B cell (primary cell): ENCODE results near the gene GULP1. TPM values are rescaled to one million over a fixed set of nuclear protein-coding genes. Genes with fewer than 3 reads are reported as not detected.

ENCODE experiments used
- ATAC-seq: fragments of 200-7000 bp; cut with Tn5 transposase; one replicate; pipeline ENCODE4 v1.10.0; 2021; ENCODE audit warnings: low read depth, mild to moderate bottlenecking, moderate number of reproducible peaks, moderate library complexity
- CTCF ChIA-PET: fragments of 350-600 bp; sonication (Branson Sonifier 250); formaldehyde crosslinking; loops from one replicate; lab custom pipeline; 2021; ENCODE audit warnings: antibody characterized with exemption, inconsistent platforms; lab: Charles Lee
- POLR2A ChIA-PET: fragments of 350-600 bp; sonication (Branson Sonifier 250); formaldehyde crosslinking; loops from one replicate; lab custom pipeline; 2021; ENCODE audit warnings: antibody characterized with exemption; lab: Charles Lee
- DNase-seq: peaks from one replicate; pipeline ENCODE4 v3.0.0; 2013
- H2AFZ ChIP-seq: 2 replicates; pipeline ENCODE4 v1.6.1; 2012; ENCODE audit warnings: mild to moderate bottlenecking, low read depth, low read length; ENCODE audit not compliant: insufficient read depth, poor library complexity, severe bottlenecking
- H3K27ac ChIP-seq, 2 donors: 1 replicate in 1 of 2; 2 replicates in 1 of 2; pipeline ENCODE4 v1.5.1; 2012 to 2013; ENCODE audit warnings: low read length in 2 of 2, mild to moderate bottlenecking in 2 of 2, moderate library complexity in 1 of 2
- H3K27me3 ChIP-seq, 4 experiments: fragments of 200-600 bp in 1 of 4; sonication (generic) in 1 of 4; replicated peaks in 1 of 4; 1 replicate in 2 of 4; 2 replicates in 2 of 4; pipeline versions ENCODE4 v1.6.1 to v1.7.0; 2013 to 2016; ENCODE audit warnings: low read length in 3 of 4, mild to moderate bottlenecking in 2 of 4, mixed read lengths in 1 of 4, moderate library complexity in 1 of 4; ENCODE audit not compliant: insufficient read depth in 4 of 4, control insufficient read depth in 3 of 4; ENCODE audit errors: control extremely low read depth in 1 of 4
- H3K36me3 ChIP-seq, 2 experiments: replicated peaks in 1 of 2; 1 replicate in 1 of 2; 2 replicates in 1 of 2; pipeline versions ENCODE4 v1.6.1 to v1.7.1; 2013; ENCODE audit warnings: low read length in 1 of 2; ENCODE audit not compliant: insufficient read depth in 2 of 2, control insufficient read depth in 1 of 2; ENCODE audit errors: control extremely low read depth in 1 of 2, extremely low read depth in 1 of 2
- H3K4me1 ChIP-seq, 2 donors: fragments of 200-600 bp in 1 of 2; sonication (generic) in 1 of 2; 1 replicate in 1 of 2; 2 replicates in 1 of 2; pipeline versions ENCODE4 v1.5.1 to v1.6.1; 2013 to 2017; ENCODE audit warnings: low read length in 2 of 2; ENCODE audit not compliant: control insufficient read depth in 2 of 2, insufficient read depth in 2 of 2
- H3K4me2 ChIP-seq: replicated peaks from 2 replicates; pipeline ENCODE3; 2012; ENCODE audit warnings: mild to moderate bottlenecking, low read depth, low read length; ENCODE audit not compliant: poor library complexity, severe bottlenecking
- H3K4me3 ChIP-seq, 5 experiments: fragments of 200-600 bp in 1 of 5; sonication (generic) in 1 of 5; 1 replicate in 3 of 5; 2 replicates in 2 of 5; pipeline versions ENCODE4 v1.5.1 to v1.7.0; 2011 to 2016; ENCODE audit warnings: low read length in 4 of 5, mild to moderate bottlenecking in 4 of 5, low read depth in 2 of 5, control low read depth in 1 of 5, moderate library complexity in 1 of 5; ENCODE audit not compliant: insufficient read depth in 1 of 5; ENCODE audit errors: control extremely low read depth in 1 of 5, extremely low read depth in 1 of 5
- H3K79me2 ChIP-seq: fragments of 200-600 bp; sonication (generic); one replicate; pipeline ENCODE4 v1.6.0; 2016; ENCODE audit warnings: low read length; ENCODE audit not compliant: control insufficient read depth, insufficient read depth
- H3K9ac ChIP-seq: fragments of 200-600 bp; sonication (generic); 2 replicates; pipeline ENCODE4 v1.6.1; 2017; ENCODE audit warnings: mild to moderate bottlenecking, low read length, moderate library complexity
- H3K9me3 ChIP-seq, 3 donors: one replicate each; pipeline versions ENCODE4 v1.6.1 to v1.7.1; 2013; ENCODE audit warnings: low read length in 2 of 3; ENCODE audit not compliant: control insufficient read depth in 2 of 3, insufficient read depth in 1 of 3; ENCODE audit errors: control extremely low read depth in 1 of 3
- H4K20me1 ChIP-seq: 2 replicates; pipeline ENCODE4 v1.6.0; 2012; ENCODE audit warnings: mild to moderate bottlenecking, low read length; ENCODE audit not compliant: insufficient read depth, control insufficient read depth, poor library complexity, severe bottlenecking
- H3K27ac Mint-ChIP-seq: one replicate; pipeline ENCODE4 v1.8.0; 2021; ENCODE audit warnings: mixed read lengths
- H3K27me3 Mint-ChIP-seq: one replicate; pipeline ENCODE4 v1.8.0; 2021; ENCODE audit warnings: mixed read lengths
- H3K4me1 Mint-ChIP-seq: one replicate; pipeline ENCODE4 v1.8.0; 2021; ENCODE audit warnings: mixed read lengths
- H3K4me3 Mint-ChIP-seq: one replicate; pipeline ENCODE4 v1.8.0; 2021; ENCODE audit warnings: mixed read lengths
- H3K9me3 Mint-ChIP-seq: one replicate; pipeline ENCODE4 v1.8.0; 2022; ENCODE audit warnings: mixed read lengths; ENCODE audit not compliant: insufficient read depth
- CTCF ChIP-seq: fragments of 200-600 bp; IDR thresholded peaks from one replicate; pipeline ENCODE4 v1.8.0; 2022; ENCODE audit warnings: antibody characterized with exemption, mild to moderate bottlenecking
- EZH2 ChIP-seq: IDR thresholded peaks from 2 replicates; pipeline ENCODE4 v1.6.1; 2012; ENCODE audit warnings: borderline replicate concordance, low read depth, mild to moderate bottlenecking, moderate library complexity, low read length; ENCODE audit not compliant: insufficient read depth, poor library complexity, severe bottlenecking
- WGBS: methylation state at CpG from one replicate; pipeline ENCODE4 v1.1.5; 2013; ENCODE audit warnings: missing lambda C conversion rate; ENCODE audit not compliant: insufficient coverage; 5-methylcytosine and 5-hydroxymethylcytosine counted together
- intact Hi-C: fragments of 100-400 bp; cut with micrococcal nuclease; formaldehyde crosslinking; loops from one replicate; pipeline ENCODE4 v1.10.0; 2022
- polyA plus RNA-seq: library from polyadenylated mRNA; depleted of rRNA; stranded (reverse); fragments of >200 nt; gene quantifications from 2 replicates; pipeline ENCODE4 v1.2.3, GENCODE V29; 2012
- total RNA-seq, 2 donors: library from RNA; stranded (reverse); fragments of 120-200 nt in 1 of 2; gene quantifications; 1 replicate in 1 of 2; 2 replicates in 1 of 2; pipeline versions ENCODE4 v1.2.3 to v1.2.4, GENCODE V29; 2013 to 2022

GULP1 gene
- total and polyA plus RNA-seq, 2 donors (not counting 1 experiment from before 2014, with no cell fraction given): not detected

GRCh38 chr2:188576006-188576405 lies 284.3 kb downstream of the GULP1 start:
- CTCF ChIA-PET: no interaction called here

DNA sequence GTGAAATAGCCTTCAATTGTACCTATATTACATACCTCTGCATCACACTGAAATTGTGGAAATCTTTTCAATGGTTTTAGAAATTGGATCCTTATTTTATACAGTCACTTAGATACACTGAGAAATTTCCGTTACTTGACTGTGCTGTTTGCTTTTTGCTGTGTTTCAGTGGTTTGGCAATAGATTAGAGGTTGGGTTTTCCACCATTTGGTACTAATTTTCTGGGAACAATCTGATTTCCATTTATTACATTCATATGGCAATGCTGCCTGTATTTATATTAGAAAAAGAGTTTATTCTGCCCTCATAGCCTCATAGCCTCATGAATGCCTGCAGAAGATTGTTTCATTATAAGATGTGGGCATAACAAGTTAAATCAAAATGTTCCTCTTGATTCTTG lies 285.0 kb downstream of the GULP1 start:
- H4K20me1 ChIP-seq: no peaks in the 10 kb centered on the region
- peaks cover 0 to 1% (median 0%) of the 10 kb centered on the region in 3 donors for H3K9me3 ChIP-seq
- no CpG with 5 or more reads among the region's 1 CpG for WGBS
- ChIA-PET CTCF (no interaction called here), POLR2A (no interaction called here)
- H2AFZ ChIP-seq: no peak overlapping the region
- H3K9ac ChIP-seq: no peak overlapping the region
- H3K9me3 Mint-ChIP-seq: no peaks in the 10 kb centered on the region
- H3K27ac ChIP-seq: no peak overlapping the region
- H3K79me2 ChIP-seq: no peaks in the 10 kb centered on the region
- H3K4me1 Mint-ChIP-seq: no peaks in the 10 kb centered on the region
- no peaks in the 10 kb centered on the region for H3K27me3 ChIP-seq
- no peak overlapping the region for H3K4me3 Mint-ChIP-seq
- no peaks in the 10 kb centered on the region for H3K27me3 Mint-ChIP-seq
- H3K4me2 ChIP-seq: no peak overlapping the region
- DNase-seq (no peak), ATAC-seq (no peak)
- no peak overlapping the region for H3K27ac Mint-ChIP-seq
- no peak overlapping the region for H3K4me3 ChIP-seq
- no peak for TF ChIP-seq EZH2
- intact Hi-C loops: no loop called here
- H3K36me3 ChIP-seq: no peaks in the 10 kb centered on the region
- H3K4me1 ChIP-seq: no peaks in the 10 kb centered on the region

More at GRCh38 chr2:188576006-188576405, 284.3 kb downstream of the GULP1 start:
- Histone ChIP-seq H3K27me3 (no peaks in the 10 kb centered on the region), H3K4me3 (no peak overlapping the region), H3K4me2 (no peak overlapping the region), H3K27ac (no peak overlapping the region), H3K9me3 (no peaks in the 10 kb centered on the region), H3K79me2 (no peaks in the 10 kb centered on the region), H2AFZ (no peak overlapping the region), H3K4me1 (no peaks in the 10 kb centered on the region), H3K9ac (no peak overlapping the region), H4K20me1 (no peaks in the 10 kb centered on the region), H3K36me3 (no peaks in the 10 kb centered on the region)
- ATAC-seq: no peak
- H3K27me3 Mint-ChIP-seq: no peaks in the 10 kb centered on the region
- no peak overlapping the region for H3K4me3 Mint-ChIP-seq
- intact Hi-C loops: no loop called here
- no peaks in the 10 kb centered on the region for H3K9me3 Mint-ChIP-seq
- no peak for TF ChIP-seq EZH2
- TF ChIP-seq CTCF: no peak
- POLR2A ChIA-PET: no interaction called here
- no peak overlapping the region for H3K27ac Mint-ChIP-seq
- no peaks in the 10 kb centered on the region for H3K4me1 Mint-ChIP-seq
- no peak for DNase-seq
- no CpG with 5 or more reads among the region's 2 CpGs for WGBS
